SK-N-SH (cell line): ENCODE results near the gene KCNJ16. TPM values are rescaled to one million over a fixed set of nuclear protein-coding genes. Genes with fewer than 3 reads are reported as not detected.

Experiments
- CTCF ChIA-PET: fragments of 300-600, 350-600 bp; formaldehyde crosslinking; extraction: SDS; loops from one replicate; lab custom pipeline; 2021; lab: Yijun Ruan, JAX
- POLR2A ChIA-PET: fragments of 350-600 bp; sonication (Branson Sonifier 250); formaldehyde crosslinking; extraction: SDS; loops from one replicate; lab custom pipeline; 2020; ENCODE audit warnings: antibody characterized with exemption, inconsistent platforms; lab: Yijun Ruan, JAX
- DNase-seq: peaks from one replicate; pipeline ENCODE4 v3.0.0; 2012
- H2AFZ ChIP-seq: fragments of 200-600 bp; sonication (generic); 2 replicates; pipeline ENCODE4 v1.8.1; 2016; ENCODE audit warnings: antibody characterized with exemption, mild to moderate bottlenecking, low read depth
- H3F3A ChIP-seq: fragments of 200-600 bp; sonication (generic); replicated peaks from 2 replicates; pipeline ENCODE3; 2016; ENCODE audit warnings: antibody characterized with exemption, mild to moderate bottlenecking; ENCODE audit not compliant: insufficient read depth
- H3K27ac ChIP-seq, 2 experiments: fragments of 200-500 bp in 1 of 2; fragments of 200-600 bp in 1 of 2; sonication (Bioruptor generic) in 1 of 2; sonication (generic), shearing (Covaris generic) in 1 of 2; 2 replicates each; pipeline versions ENCODE4 v1.5.1 to v1.6.1; 2014 to 2016; ENCODE audit warnings: low read depth in 2 of 2, inconsistent platforms in 1 of 2, low read length in 1 of 2, mild to moderate bottlenecking in 1 of 2, mixed read lengths in 1 of 2
- H3K27me3 ChIP-seq: fragments of 200-600 bp; sonication (generic), shearing (Covaris generic); 2 replicates; pipeline ENCODE4 v1.6.1; 2016; ENCODE audit warnings: mixed run types; ENCODE audit not compliant: insufficient read depth
- H3K36me3 ChIP-seq, 2 experiments: fragments of 200-500 bp in 1 of 2; fragments of 200-600 bp in 1 of 2; sonication (Bioruptor generic) in 1 of 2; sonication (generic) in 1 of 2; replicated peaks in 1 of 2; 2 replicates each; pipeline versions ENCODE3 to v1.5.1; 2014 to 2016; ENCODE audit warnings: low read length in 1 of 2, mild to moderate bottlenecking in 1 of 2; ENCODE audit not compliant: insufficient read depth in 2 of 2, control insufficient read depth in 1 of 2
- H3K4me1 ChIP-seq, 2 experiments: fragments of 200-500 bp in 1 of 2; fragments of 200-600 bp in 1 of 2; sonication (Bioruptor generic) in 1 of 2; sonication (generic), shearing (Covaris generic) in 1 of 2; 2 replicates each; pipeline versions ENCODE4 v1.5.1 to v1.6.1; 2014 to 2016; ENCODE audit warnings: low read depth in 1 of 2, low read length in 1 of 2, mixed run types in 1 of 2; ENCODE audit not compliant: insufficient read depth in 2 of 2, control insufficient read depth in 1 of 2
- H3K4me2 ChIP-seq: fragments of 200-600 bp; sonication (generic), shearing (Covaris generic); 2 replicates; pipeline ENCODE4 v1.6.1; 2017; ENCODE audit warnings: mixed run types
- H3K4me3 ChIP-seq, 2 experiments: fragments of 200-500 bp in 1 of 2; fragments of 200-600 bp in 1 of 2; sonication (Bioruptor generic) in 1 of 2; sonication (generic), shearing (Covaris generic) in 1 of 2; 2 replicates each; pipeline versions ENCODE4 v1.5.1 to v1.8.1; 2014 to 2016; ENCODE audit warnings: low read depth in 2 of 2, inconsistent platforms in 1 of 2, low read length in 1 of 2, mild to moderate bottlenecking in 1 of 2, mixed read lengths in 1 of 2, moderate library complexity in 1 of 2
- H3K79me2 ChIP-seq: fragments of 200-600 bp; sonication (generic); 2 replicates; pipeline ENCODE4 v1.8.1; 2017; ENCODE audit warnings: mild to moderate bottlenecking; ENCODE audit not compliant: insufficient read depth
- H3K9ac ChIP-seq: fragments of 200-600 bp; sonication (generic); 2 replicates; pipeline ENCODE4 v1.6.1; 2017; ENCODE audit warnings: mixed run types
- H3K9me2 ChIP-seq: fragments of 200-600 bp; sonication (generic); 2 replicates; pipeline ENCODE4 v1.6.1; 2017; ENCODE audit warnings: mixed run types
- H3K9me3 ChIP-seq: fragments of 200-600 bp; sonication (generic); 2 replicates; pipeline ENCODE4 v1.6.1; 2017; ENCODE audit warnings: mixed run types, mild to moderate bottlenecking, moderate library complexity
- H4K20me1 ChIP-seq: fragments of 200-600 bp; sonication (generic); 2 replicates; pipeline ENCODE4 v1.6.1; 2017; ENCODE audit warnings: mild to moderate bottlenecking, mixed run types; ENCODE audit not compliant: insufficient read depth
- CHD2 ChIP-seq: fragments of 150-350 bp; IDR thresholded peaks from 2 replicates; pipeline ENCODE4 v1.6.1; 2018; ENCODE audit warnings: low read length; ENCODE audit not compliant: partially characterized antibody
- CTCF ChIP-seq: fragments of 200-600 bp; sonication (generic); IDR thresholded peaks from 2 replicates; pipeline ENCODE4 v1.6.1; 2017; ENCODE audit warnings: antibody characterized with exemption, mild to moderate bottlenecking, moderate library complexity
- ELF1 ChIP-seq: IDR thresholded peaks from 2 replicates; pipeline ENCODE4 v1.4.0; 2012
- FOSL2 ChIP-seq: IDR thresholded peaks from 2 replicates; pipeline ENCODE4 v1.4.0; 2012; ENCODE audit warnings: low read depth, mild to moderate bottlenecking, moderate library complexity, borderline replicate concordance
- FOXJ3 ChIP-seq: sonication (generic); formaldehyde crosslinking; IDR thresholded peaks from 2 replicates; pipeline ENCODE4 v1.5.1; 2020; ENCODE audit warnings: mild to moderate bottlenecking, missing genetic modification reagents
- GABPA ChIP-seq: IDR thresholded peaks from 2 replicates; pipeline ENCODE4 v1.4.0; 2012; ENCODE audit warnings: low read depth, mild to moderate bottlenecking
- MEF2A ChIP-seq: IDR thresholded peaks from 2 replicates; pipeline ENCODE4 v1.4.0; 2012; ENCODE audit warnings: low read depth, borderline replicate concordance
- MXI1 ChIP-seq: IDR thresholded peaks from 2 replicates; pipeline ENCODE4 v1.6.1; 2012; ENCODE audit warnings: mild to moderate bottlenecking, low read depth, low read length, improper control_type of control experiment
- RAD21 ChIP-seq: IDR thresholded peaks from 2 replicates; pipeline ENCODE4 v1.6.1; 2012; ENCODE audit warnings: mild to moderate bottlenecking, low read length
- RFX5 ChIP-seq: IDR thresholded peaks from 2 replicates; pipeline ENCODE4 v1.6.1; 2012; ENCODE audit warnings: mild to moderate bottlenecking, improper control_type of control experiment, low read length
- RXRA ChIP-seq: IDR thresholded peaks from 2 replicates; pipeline ENCODE4 v1.4.0; 2012; ENCODE audit warnings: low read depth, mild to moderate bottlenecking, borderline replicate concordance
- SIN3A ChIP-seq: IDR thresholded peaks from 2 replicates; pipeline ENCODE4 v1.6.1; 2012; ENCODE audit warnings: low read depth, mild to moderate bottlenecking, low read length, moderate library complexity, borderline replicate concordance
- SMC3 ChIP-seq: IDR thresholded peaks from 2 replicates; pipeline ENCODE4 v1.6.1; 2012; ENCODE audit warnings: low read depth, low read length, improper control_type of control experiment
- TAF1 ChIP-seq: IDR thresholded peaks from 2 replicates; pipeline ENCODE4 v1.6.1; 2012; ENCODE audit warnings: low read depth, mild to moderate bottlenecking, low read length, moderate library complexity, borderline replicate concordance
- TCF12 ChIP-seq: IDR thresholded peaks from 2 replicates; pipeline ENCODE4 v1.4.0; 2012
- TEAD4 ChIP-seq: IDR thresholded peaks from 2 replicates; pipeline ENCODE4 v1.4.0; 2012; ENCODE audit warnings: mild to moderate bottlenecking, borderline replicate concordance; ENCODE audit not compliant: insufficient read depth
- YY1 ChIP-seq: IDR thresholded peaks from 2 replicates; pipeline ENCODE4 v1.4.0; 2012; ENCODE audit warnings: low read depth, mild to moderate bottlenecking
- WGBS: methylation state at CpG from one replicate; pipeline ENCODE4 v1.1.6; 2017; ENCODE audit warnings: low lambda C conversion rate; 5-methylcytosine and 5-hydroxymethylcytosine counted together
- polyA plus RNA-seq, 3 experiments: library from polyadenylated mRNA; depleted of rRNA; stranded (reverse); fragments of >200 nt; gene quantifications; 2 replicates each; pipeline ENCODE4 v1.2.3, GENCODE V29; 2012
- TF ChIP-seq, protein P1 (sequence below): fragments of 150-350 bp; IDR thresholded peaks from 2 replicates; pipeline ENCODE4 v1.6.1; 2017; ENCODE audit warnings: antibody characterized with exemption, low read length, low read depth, borderline replicate concordance
- TF ChIP-seq, protein P2 (sequence below): IDR thresholded peaks from 2 replicates; pipeline ENCODE4 v1.4.0; 2012; ENCODE audit warnings: low read depth, borderline replicate concordance

Gene KCNJ16
- polyA plus RNA-seq, 1 of the 3 experiments (the other 2 are of a cell fraction) = not detected

- CTCF ChIA-PET = interaction anchor here (1.8 kb wide), 1 partner anchor 527 kb away, joined by 5 read pairs; no protein-coding TSS in a partner anchor
These were observed 59.0 kb downstream of the KCNJ16 start for GRCh38 chr17:70134042-70134441.

DNA sequence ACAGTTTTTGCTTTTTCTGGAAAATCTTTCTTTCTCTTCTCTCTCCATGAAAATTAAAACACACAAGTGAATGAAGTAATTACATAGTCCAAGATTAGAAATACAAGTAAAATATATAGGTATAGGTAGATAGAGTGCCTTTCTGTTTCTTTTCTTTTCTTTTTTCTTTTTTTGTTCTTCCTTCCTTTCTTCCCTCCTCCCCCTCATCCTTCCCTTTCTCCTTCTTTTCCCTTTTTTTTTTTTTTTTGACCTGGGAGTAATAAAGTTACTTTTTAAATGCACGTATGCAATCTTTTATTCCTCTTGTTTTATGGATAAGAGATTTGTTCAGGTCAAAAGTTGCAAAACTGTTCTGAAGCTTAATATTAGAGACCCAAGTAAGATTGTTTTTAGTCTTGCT, 59.8 kb downstream of the KCNJ16 start:
- no peaks in the 10 kb centered on the region for H3K27me3 ChIP-seq
- no peaks in the 10 kb centered on the region for H3K9me3 ChIP-seq
- CTCF ChIA-PET = interaction anchor here (1.2 kb wide), 1 partner anchor 609 kb away, joined by 6 read pairs; no protein-coding TSS in a partner anchor
- POLR2A ChIA-PET = no interaction called here
- H3K9ac ChIP-seq = no peak overlapping the region
- H3K4me1 ChIP-seq = peaks cover 0 to 2% of the 10 kb centered on the region in 2 experiments; a peak in 2 of 4 replicates
- H3K27ac ChIP-seq = no peak overlapping the region
- DNase-seq = no peak
- H3K4me2 ChIP-seq = no peak overlapping the region
- H3K9me2 ChIP-seq = no peaks in the 10 kb centered on the region
- H2AFZ ChIP-seq = no peak overlapping the region
- H4K20me1 ChIP-seq = no peaks in the 10 kb centered on the region
- no peaks in the 10 kb centered on the region for H3F3A ChIP-seq
- no peak for TF ChIP-seq TEAD4
- no peak for TF ChIP-seq MEF2A
- TF ChIP-seq SMC3 = no peak
- no peak for TF ChIP-seq ELF1
- no peak overlapping the region for H3K4me3 ChIP-seq
- no peaks in the 10 kb centered on the region for H3K36me3 ChIP-seq
- H3K79me2 ChIP-seq = no peaks in the 10 kb centered on the region
- 86% methylated on average over 1 of the region's 1 CpG for WGBS

More at GRCh38 chr17:70134042-70134441, 59.0 kb downstream of the KCNJ16 start:
- Histone ChIP-seq H4K20me1 (no peaks in the 10 kb centered on the region), H2AFZ (no peak overlapping the region), H3K79me2 (no peaks in the 10 kb centered on the region), H3K4me1 (peaks cover 0 to 2% of the 10 kb centered on the region in 2 experiments; a peak in 2 of 4 replicates), H3K9me3 (no peaks in the 10 kb centered on the region), H3K4me2 (no peak overlapping the region), H3K9me2 (no peaks in the 10 kb centered on the region), H3F3A (no peaks in the 10 kb centered on the region), H3K27ac (no peak overlapping the region), H3K36me3 (no peaks in the 10 kb centered on the region), H3K4me3 (no peak overlapping the region), H3K9ac (no peak overlapping the region), H3K27me3 (no peaks in the 10 kb centered on the region)
- DNase-seq = no peak
- POLR2A ChIA-PET = no interaction called here
- 76% methylated on average over 8 of the region's 8 CpGs for WGBS
- no peak for TF ChIP-seq SIN3A
- no peak for TF ChIP-seq RXRA
- no peak for TF ChIP-seq RAD21
- no peak for TF ChIP-seq FOXJ3 (CRISPR knock-in tag)
- TF ChIP-seq ELF1 = no peak
- TF ChIP-seq RFX5 = no peak
- no peak for TF ChIP-seq TCF12
- no peak for TF ChIP-seq YY1
- TF ChIP-seq CHD2 = no peak

- H3K4me2 ChIP-seq = no peak overlapping the region
- CTCF ChIA-PET = interaction anchor here (0.6 to 1.4 kb wide), 5 partner anchors 8 to 529 kb away, joined by 3 to 8 read pairs (median 3); no protein-coding TSS in a partner anchor
These were observed 61.1 kb downstream of the KCNJ16 start for GRCh38 chr17:70136131-70136530.

More at GRCh38 chr17:70136131-70136530, 61.1 kb downstream of the KCNJ16 start:
- H4K20me1 ChIP-seq = no peaks in the 10 kb centered on the region
- no peak overlapping the region for H3K9ac ChIP-seq
- 90% methylated on average over 5 of the region's 5 CpGs for WGBS
- TF ChIP-seq CTCF (no peak), ELF1 (no peak), FOSL2 (no peak), GABPA (no peak), CHD2 (no peak), MXI1 (no peak), TAF1 (no peak), TCF12 (no peak)
- TF ChIP-seq, protein P1, sequence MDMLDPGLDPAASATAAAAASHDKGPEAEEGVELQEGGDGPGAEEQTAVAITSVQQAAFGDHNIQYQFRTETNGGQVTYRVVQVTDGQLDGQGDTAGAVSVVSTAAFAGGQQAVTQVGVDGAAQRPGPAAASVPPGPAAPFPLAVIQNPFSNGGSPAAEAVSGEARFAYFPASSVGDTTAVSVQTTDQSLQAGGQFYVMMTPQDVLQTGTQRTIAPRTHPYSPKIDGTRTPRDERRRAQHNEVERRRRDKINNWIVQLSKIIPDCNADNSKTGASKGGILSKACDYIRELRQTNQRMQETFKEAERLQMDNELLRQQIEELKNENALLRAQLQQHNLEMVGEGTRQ = no peak
- TF ChIP-seq, protein P2, sequence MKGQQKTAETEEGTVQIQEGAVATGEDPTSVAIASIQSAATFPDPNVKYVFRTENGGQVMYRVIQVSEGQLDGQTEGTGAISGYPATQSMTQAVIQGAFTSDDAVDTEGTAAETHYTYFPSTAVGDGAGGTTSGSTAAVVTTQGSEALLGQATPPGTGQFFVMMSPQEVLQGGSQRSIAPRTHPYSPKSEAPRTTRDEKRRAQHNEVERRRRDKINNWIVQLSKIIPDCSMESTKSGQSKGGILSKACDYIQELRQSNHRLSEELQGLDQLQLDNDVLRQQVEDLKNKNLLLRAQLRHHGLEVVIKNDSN = no peak
- no peak for DNase-seq
- H3F3A ChIP-seq = no peaks in the 10 kb centered on the region
- H3K27ac ChIP-seq = no peak overlapping the region
- no peak overlapping the region for H3K4me3 ChIP-seq
- H2AFZ ChIP-seq = no peak overlapping the region
- H3K4me1 ChIP-seq = peaks cover 0 to 2% of the 10 kb centered on the region in 2 experiments; a peak in 2 of 4 replicates
- H3K79me2 ChIP-seq = no peaks in the 10 kb centered on the region
- no peaks in the 10 kb centered on the region for H3K36me3 ChIP-seq
- H3K27me3 ChIP-seq = no peaks in the 10 kb centered on the region
- H3K9me2 ChIP-seq = no peaks in the 10 kb centered on the region
- POLR2A ChIA-PET = interaction anchor here (0.6 kb wide), 1 partner anchor 285 kb away, joined by 3 read pairs; no protein-coding TSS in a partner anchor
- H3K9me3 ChIP-seq = no peaks in the 10 kb centered on the region
